DMS 273 treated with DMSO at 0.1 percent for 48 hours (cell line): Measurements from ENCODE around the gene HNRNPR.
"Not testable (repeated sequence)": the region's sequence is repeated elsewhere in the genome, so short reads cannot be mapped to it uniquely, and the experiment has no call there.

Source experiments
- DNase-seq: peaks from one replicate; lab custom pipeline; 2025; lab: John Stamatoyannopoulos, UW

HNRNPR gene

GRCh38 chr1:23344111-23344986 lies at the start of gene HNRNPR:
Gene HNRNPR, minus strand, starts transcription at chr1:23344284. Its CDS starts 3,276 bp downstream, at chr1:23341008.
- DNase-seq: peak; percentile 99

GRCh38 chr1:23393706-23394105 lies 49.6 kb upstream of the HNRNPR start:
- no peak for DNase-seq

GRCh38 chr1:23392125-23392855 lies 48.2 kb upstream of the HNRNPR start:
- no peak for DNase-seq

- DNase-seq: no peak
These were observed 45.8 kb upstream of the HNRNPR start for GRCh38 chr1:23389837-23390321.

- DNase-seq: no peak
These were observed 43.4 kb upstream of the HNRNPR start for GRCh38 chr1:23387494-23387893.

GRCh38 chr1:23385119-23385621 lies 41.1 kb upstream of the HNRNPR start:
- no peak for DNase-seq

- no peak for DNase-seq
These were observed 40.4 kb upstream of the HNRNPR start for GRCh38 chr1:23384312-23385058.

- no peak for DNase-seq
These were observed 39.7 kb upstream of the HNRNPR start for GRCh38 chr1:23383577-23384311.

GRCh38 chr1:23381233-23381885 lies 37.3 kb upstream of the HNRNPR start:
- DNase-seq: no peak

- DNase-seq: no peak
These were observed 36.6 kb upstream of the HNRNPR start for GRCh38 chr1:23380719-23381118.

GRCh38 chr1:23380236-23380635 lies 36.2 kb upstream of the HNRNPR start:
- DNase-seq: not testable (repeated sequence)

- DNase-seq: no peak
These were observed 33.1 kb upstream of the HNRNPR start for GRCh38 chr1:23376890-23377811.

GRCh38 chr1:23374079-23374735 lies 30.1 kb upstream of the HNRNPR start:
- not testable (repeated sequence) for DNase-seq

- DNase-seq: peak; percentile 40
These were observed 28.1 kb upstream of the HNRNPR start for GRCh38 chr1:23371987-23372880.

GRCh38 chr1:23370709-23371584 lies 26.9 kb upstream of the HNRNPR start:
- peak; percentile 21 for DNase-seq

- DNase-seq: no peak
These were observed 26.2 kb upstream of the HNRNPR start for GRCh38 chr1:23370330-23370708.
